A549 treated with DMSO at 1 μM for 4 hours (cell line): Measurements from ENCODE around the gene LEUTX. TPM values are rescaled to one million over a fixed set of nuclear protein-coding genes. Genes with fewer than 3 reads are reported as not detected.

Experiments used
- total RNA-seq: library from RNA; stranded (reverse); fragments of 200-300 nt; extraction: Qiagen RNA extraction; gene quantifications from 5 replicates; pipeline ENCODE4 v1.2.3, GENCODE V29; 2022; ENCODE audit warnings: low read depth

Gene LEUTX
- total RNA-seq = not detected in 5 replicates

GRCh38 chr19:39778763-39779162, at the start of gene LEUTX:
Gene LEUTX (plus strand): TSS chr19:39778854. CDS start chr19:39778921, 67 bp downstream.

GRCh38 chr19:39737891-39738290, 40.8 kb upstream of the LEUTX start, which contains the start of gene CLC:
Gene CLC (minus strand): TSS chr19:39738029. CDS start chr19:39737952, 77 bp downstream.

GRCh38 chr19:39833464-39834286, 55.0 kb downstream of the LEUTX start, which contains the start of gene DYRK1B:
Gene DYRK1B (minus strand): TSS chr19:39834162. CDS start chr19:39831867, 2,295 bp downstream.

Other genes starting within 250 kb of the LEUTX start
- 6.4 to 12.9 TPM (median 7.5 TPM) in 5 replicates for gene EID2B, start 246.0 kb upstream of the LEUTX start, total RNA-seq
- 35.7 to 47.6 TPM (median 43.3 TPM) in 5 replicates for gene EID2, start 238.7 kb upstream of the LEUTX start, total RNA-seq
- not detected in 5 replicates for gene LGALS13, start 176.3 kb upstream of the LEUTX start, total RNA-seq
- gene LGALS16, start 122.9 kb upstream of the LEUTX start, total RNA-seq = not detected in 5 replicates
- gene LGALS14, start 74.4 kb upstream of the LEUTX start, total RNA-seq = not detected in 5 replicates
- gene CLC, start 40.8 kb upstream of the LEUTX start, total RNA-seq = not detected in 5 replicates
- 18.8 to 23.9 TPM (median 20.9 TPM) in 5 replicates for gene DYRK1B, start 55.3 kb downstream of the LEUTX start, total RNA-seq
- 689 to 764 TPM (median 720 TPM) in 5 replicates for gene FBL, start 67.5 kb downstream of the LEUTX start, total RNA-seq
- gene FCGBP, start 155.8 kb downstream of the LEUTX start, total RNA-seq = 0.68 to 1.3 TPM (median 1.1 TPM) in 5 replicates
- 268 to 302 TPM (median 285 TPM) in 5 replicates for gene PSMC4, start 192.3 kb downstream of the LEUTX start, total RNA-seq
- 2.0 to 2.3 TPM (median 2.1 TPM) in 5 replicates for gene ZNF546, start 218.2 kb downstream of the LEUTX start, total RNA-seq